ENCODE results near the gene RBM7. TPM values are rescaled to one million over a fixed set of nuclear protein-coding genes. Genes with fewer than 3 reads are reported as not detected.

The RBM7 gene
- total RNA-seq: 10 to 100 TPM; 23.7 to 27.3 TPM

DNA sequence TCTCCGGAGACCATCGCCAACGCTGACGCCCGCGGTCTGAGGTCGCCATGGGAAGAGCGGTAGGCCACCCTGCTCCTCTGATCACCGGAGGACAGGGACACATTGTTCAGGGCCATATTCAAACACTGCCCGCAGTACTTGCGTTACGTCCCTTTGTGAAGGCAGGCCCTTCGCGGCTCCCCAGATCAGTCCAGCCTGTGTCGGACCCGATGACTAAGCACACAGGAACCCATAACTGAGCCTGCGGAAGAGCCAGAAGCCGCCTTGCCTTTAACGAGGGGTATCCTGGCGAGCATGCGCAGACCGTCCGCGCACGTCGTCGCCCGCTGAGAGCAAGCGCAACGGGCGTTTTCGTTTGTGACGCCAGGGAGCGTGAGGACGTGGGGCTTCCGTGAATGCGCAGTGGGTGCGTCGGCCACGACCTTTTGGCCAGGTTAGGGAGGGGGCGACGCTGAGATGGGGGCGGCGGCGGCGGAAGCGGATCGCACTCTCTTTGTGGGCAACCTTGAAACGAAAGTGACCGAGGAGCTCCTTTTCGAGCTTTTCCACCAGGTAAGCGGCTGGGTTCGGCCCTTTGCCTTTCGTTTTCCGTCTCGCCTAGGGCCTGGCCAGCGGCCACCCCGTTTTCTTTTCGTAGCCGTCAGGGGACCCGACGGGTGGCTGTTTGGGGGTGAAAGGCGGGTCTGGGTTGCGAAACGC, at the start of gene RBM7, which contains the start of gene C11orf71:
Gene RBM7 (plus strand): TSS at position 451 of the 699 bp plus-strand sequence. CDS start 6 bp downstream, at position 457.
Gene C11orf71 (minus strand): TSS at position 296 of the 699 bp plus-strand sequence. CDS start 180 bp downstream, at position 116.
- Histone ChIP-seq H3K4me3 (peak within 1 kb of the TSS; percentile 55 to 84), H3K4me1 (replicated peaks) (no peaks in the 10 kb centered on the region), H3K36me3 (no peaks in the 10 kb centered on the region), H3K27me3 (replicated peaks; ENCODE audit: insufficient read depth) (no peaks in the 10 kb centered on the region), H3K9me3 (no peaks in the 10 kb centered on the region), H3K27ac (peak within 1 kb of the TSS; percentile 92 to 93)
- TF ChIP-seq POLR2AphosphoS5 (IDR thresholded peaks at IDR 0.05) (peak; percentile 100), POLR2A (IDR thresholded peaks at IDR 0.05) (peak; percentile 94)
- TF ChIP-seq, protein P1, sequence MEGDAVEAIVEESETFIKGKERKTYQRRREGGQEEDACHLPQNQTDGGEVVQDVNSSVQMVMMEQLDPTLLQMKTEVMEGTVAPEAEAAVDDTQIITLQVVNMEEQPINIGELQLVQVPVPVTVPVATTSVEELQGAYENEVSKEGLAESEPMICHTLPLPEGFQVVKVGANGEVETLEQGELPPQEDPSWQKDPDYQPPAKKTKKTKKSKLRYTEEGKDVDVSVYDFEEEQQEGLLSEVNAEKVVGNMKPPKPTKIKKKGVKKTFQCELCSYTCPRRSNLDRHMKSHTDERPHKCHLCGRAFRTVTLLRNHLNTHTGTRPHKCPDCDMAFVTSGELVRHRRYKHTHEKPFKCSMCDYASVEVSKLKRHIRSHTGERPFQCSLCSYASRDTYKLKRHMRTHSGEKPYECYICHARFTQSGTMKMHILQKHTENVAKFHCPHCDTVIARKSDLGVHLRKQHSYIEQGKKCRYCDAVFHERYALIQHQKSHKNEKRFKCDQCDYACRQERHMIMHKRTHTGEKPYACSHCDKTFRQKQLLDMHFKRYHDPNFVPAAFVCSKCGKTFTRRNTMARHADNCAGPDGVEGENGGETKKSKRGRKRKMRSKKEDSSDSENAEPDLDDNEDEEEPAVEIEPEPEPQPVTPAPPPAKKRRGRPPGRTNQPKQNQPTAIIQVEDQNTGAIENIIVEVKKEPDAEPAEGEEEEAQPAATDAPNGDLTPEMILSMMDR (IDR thresholded peaks at IDR 0.05): peak in 1 of 4 experiments; percentile 21
- intact Hi-C loops (cut with DNase I): loop anchor here (5.0 kb wide), 1 partner anchor 37 kb away; the partner anchor contains the start of gene REXO2
- under 1% methylated on average over 53 of the region's 65 CpGs for WGBS
- peak; percentile 96 for DNase-seq (ENCODE audit: low spot score)

DNA sequence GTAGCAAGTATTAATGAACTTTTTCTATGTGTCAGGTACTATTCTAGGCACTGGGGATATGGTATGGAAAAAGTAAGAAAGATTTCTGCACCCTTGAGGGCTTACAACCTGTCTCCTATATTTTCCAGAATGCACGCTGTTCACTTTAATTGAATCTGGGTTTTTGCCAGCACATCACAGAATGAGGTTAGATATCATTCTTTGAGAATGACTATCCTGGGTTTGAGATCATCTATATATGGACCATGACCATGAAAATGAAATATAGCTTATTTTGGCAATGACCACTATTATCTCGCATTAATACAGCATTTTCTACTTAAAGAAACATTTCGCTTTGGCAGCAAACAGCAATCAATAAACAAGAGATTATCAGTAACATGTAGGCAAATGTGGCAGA, 47.0 kb upstream of the RBM7 start:
- no peak for DNase-seq (ENCODE audit: low spot score)
- Histone ChIP-seq H3K27me3 (replicated peaks; ENCODE audit: insufficient read depth) (no peaks in the 10 kb centered on the region), H3K9me3 (no peaks in the 10 kb centered on the region), H3K36me3 (no peaks in the 10 kb centered on the region), H3K4me1 (replicated peaks) (no peaks in the 10 kb centered on the region), H3K27ac (no peak overlapping the region), H3K4me3 (no peak overlapping the region)
- 87% methylated on average over 3 of the region's 3 CpGs for WGBS
- TF ChIP-seq, protein P1 (IDR thresholded peaks at IDR 0.05): no peak
- TF ChIP-seq POLR2AphosphoS5 (IDR thresholded peaks at IDR 0.05) (no peak), POLR2A (IDR thresholded peaks at IDR 0.05) (no peak)
- intact Hi-C loops (cut with DNase I): no loop called here

GRCh38 chr11:114354076-114354475, 46.4 kb upstream of the RBM7 start:
- no peaks in the 10 kb centered on the region for H3K4me1 ChIP-seq (replicated peaks)
- no peaks in the 10 kb centered on the region for H3K36me3 ChIP-seq
- no peak for TF ChIP-seq POLR2AphosphoS5 (IDR thresholded peaks at IDR 0.05)
- TF ChIP-seq, protein P1 (IDR thresholded peaks at IDR 0.05): no peak
- no peak for TF ChIP-seq POLR2A (IDR thresholded peaks at IDR 0.05)
- DNase-seq (ENCODE audit: low spot score): no peak
- no peak overlapping the region for H3K4me3 ChIP-seq
- intact Hi-C loops (cut with DNase I): no loop called here
- 54% methylated on average over 3 of the region's 3 CpGs for WGBS
- H3K9me3 ChIP-seq: no peaks in the 10 kb centered on the region
- no peaks in the 10 kb centered on the region for H3K27me3 ChIP-seq (replicated peaks; ENCODE audit: insufficient read depth)
- no peak overlapping the region for H3K27ac ChIP-seq

DNA sequence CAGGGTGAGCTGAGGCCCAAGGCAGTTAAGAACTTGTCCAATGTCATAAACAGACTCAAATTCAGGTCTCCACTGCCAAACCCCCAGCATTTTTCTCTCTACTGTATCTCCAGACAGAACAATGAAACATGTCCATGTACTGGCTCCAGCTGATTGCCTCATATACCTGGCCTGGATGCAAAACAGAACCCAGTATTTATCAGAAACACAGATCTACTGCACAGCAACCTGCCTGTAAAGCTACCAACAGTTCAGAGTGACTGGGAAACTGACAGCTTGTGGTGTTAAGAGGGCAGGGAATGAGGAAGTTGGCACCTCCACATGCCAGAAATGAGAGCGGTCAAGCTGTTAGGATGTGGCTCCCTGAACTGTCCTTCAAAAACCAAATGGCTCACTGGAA, 41.8 kb upstream of the RBM7 start:
- Histone ChIP-seq H3K4me3 (no peak overlapping the region), H3K27me3 (replicated peaks; ENCODE audit: insufficient read depth) (no peaks in the 10 kb centered on the region), H3K27ac (no peak overlapping the region), H3K36me3 (no peaks in the 10 kb centered on the region), H3K9me3 (no peaks in the 10 kb centered on the region), H3K4me1 (replicated peaks) (no peaks in the 10 kb centered on the region)
- no peak for DNase-seq (ENCODE audit: low spot score)
- 52% methylated on average over 1 of the region's 1 CpG for WGBS
- intact Hi-C loops (cut with DNase I): no loop called here
- TF ChIP-seq, protein P1 (IDR thresholded peaks at IDR 0.05): no peak
- TF ChIP-seq POLR2AphosphoS5 (IDR thresholded peaks at IDR 0.05): no peak
- no peak for TF ChIP-seq POLR2A (IDR thresholded peaks at IDR 0.05)

DNA sequence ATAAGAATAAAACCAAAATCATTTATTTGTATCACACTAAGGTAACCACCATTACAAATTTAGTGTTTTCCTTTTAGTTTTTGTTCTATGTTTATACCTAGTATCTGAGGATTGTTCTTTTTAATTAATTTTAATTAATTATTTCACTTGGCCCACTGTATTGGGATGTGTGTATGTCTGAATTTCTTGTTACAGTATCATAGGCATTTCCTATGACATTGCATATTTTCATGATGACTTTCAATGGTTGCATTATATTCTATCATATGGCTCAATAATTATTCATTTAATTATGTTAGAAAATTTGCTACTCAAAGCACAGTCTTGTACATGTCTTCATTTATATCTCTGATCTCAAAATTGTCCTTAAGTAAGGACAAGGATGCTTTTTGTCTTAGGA, 41.1 kb upstream of the RBM7 start:
- no peaks in the 10 kb centered on the region for H3K36me3 ChIP-seq
- intact Hi-C loops (cut with DNase I): no loop called here
- DNase-seq (ENCODE audit: low spot score): no peak

More for the DNA sequence above, 41.1 kb upstream of the RBM7 start:
- Histone ChIP-seq H3K4me3 (no peak overlapping the region), H3K27ac (no peak overlapping the region), H3K27me3 (replicated peaks; ENCODE audit: insufficient read depth) (no peaks in the 10 kb centered on the region), H3K4me1 (replicated peaks) (no peaks in the 10 kb centered on the region), H3K9me3 (no peaks in the 10 kb centered on the region)
- TF ChIP-seq, protein P1 (IDR thresholded peaks at IDR 0.05): no peak
- TF ChIP-seq POLR2A (IDR thresholded peaks at IDR 0.05) (no peak), POLR2AphosphoS5 (IDR thresholded peaks at IDR 0.05) (no peak)
